GM23248 (cell line): ENCODE data around the gene OTX2.

Experiments used
- EZH2 ChIP-seq: fragments of 200-600 bp; sonication (generic); IDR thresholded peaks from 2 replicates; pipeline ENCODE4 v1.6.1; 2018; ENCODE audit warnings: antibody characterized with exemption, mild to moderate bottlenecking; ENCODE audit not compliant: insufficient read depth, poor library complexity, severe bottlenecking
- EZH2phosphoT487 ChIP-seq: fragments of 200-600 bp; sonication (generic); IDR thresholded peaks from 2 replicates; pipeline ENCODE4 v1.6.1; 2018; ENCODE audit warnings: antibody characterized with exemption, moderate library complexity, mild to moderate bottlenecking, low read depth; ENCODE audit not compliant: insufficient read depth

DNA sequence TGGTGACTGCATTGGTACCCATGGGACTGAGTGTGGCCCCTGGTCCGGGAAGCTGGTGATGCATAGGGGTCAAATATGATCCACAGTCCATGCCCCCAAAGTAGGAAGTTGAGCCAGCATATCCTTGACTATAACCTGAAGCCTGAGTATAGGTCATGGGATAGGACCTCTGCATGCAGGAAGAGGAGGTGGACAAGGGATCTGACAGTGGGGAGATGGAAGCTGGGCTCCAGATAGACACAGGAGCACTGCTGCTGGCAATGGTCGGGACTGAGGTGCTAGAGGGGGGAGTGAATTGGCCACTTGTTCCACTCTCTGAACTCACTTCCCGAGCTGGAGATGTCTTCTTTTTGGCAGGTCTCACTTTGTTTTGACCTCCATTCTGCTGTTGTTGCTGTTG lies 8.4 kb downstream of the OTX2 start:
- TF ChIP-seq EZH2: no peak
- no peak for TF ChIP-seq EZH2phosphoT487
